GM21619 (cell line): Measurements from ENCODE around the gene CTCFL.

Experiments used
- ATAC-seq: cut with Tn5 transposase; IDR thresholded peaks from one replicate; pipeline ENCODE4 v1.9.1; 2021; ENCODE audit not compliant: unreplicated experiment

CTCFL gene

GRCh38 chr20:57560554-57561355 lies 35.8 kb upstream of the CTCFL start, which contains the start of gene PCK1:
PCK1 (plus strand) TSS chr20:57561110; CDS start chr20:57561412, 302 bp downstream.
- ATAC-seq, result no peak

DNA sequence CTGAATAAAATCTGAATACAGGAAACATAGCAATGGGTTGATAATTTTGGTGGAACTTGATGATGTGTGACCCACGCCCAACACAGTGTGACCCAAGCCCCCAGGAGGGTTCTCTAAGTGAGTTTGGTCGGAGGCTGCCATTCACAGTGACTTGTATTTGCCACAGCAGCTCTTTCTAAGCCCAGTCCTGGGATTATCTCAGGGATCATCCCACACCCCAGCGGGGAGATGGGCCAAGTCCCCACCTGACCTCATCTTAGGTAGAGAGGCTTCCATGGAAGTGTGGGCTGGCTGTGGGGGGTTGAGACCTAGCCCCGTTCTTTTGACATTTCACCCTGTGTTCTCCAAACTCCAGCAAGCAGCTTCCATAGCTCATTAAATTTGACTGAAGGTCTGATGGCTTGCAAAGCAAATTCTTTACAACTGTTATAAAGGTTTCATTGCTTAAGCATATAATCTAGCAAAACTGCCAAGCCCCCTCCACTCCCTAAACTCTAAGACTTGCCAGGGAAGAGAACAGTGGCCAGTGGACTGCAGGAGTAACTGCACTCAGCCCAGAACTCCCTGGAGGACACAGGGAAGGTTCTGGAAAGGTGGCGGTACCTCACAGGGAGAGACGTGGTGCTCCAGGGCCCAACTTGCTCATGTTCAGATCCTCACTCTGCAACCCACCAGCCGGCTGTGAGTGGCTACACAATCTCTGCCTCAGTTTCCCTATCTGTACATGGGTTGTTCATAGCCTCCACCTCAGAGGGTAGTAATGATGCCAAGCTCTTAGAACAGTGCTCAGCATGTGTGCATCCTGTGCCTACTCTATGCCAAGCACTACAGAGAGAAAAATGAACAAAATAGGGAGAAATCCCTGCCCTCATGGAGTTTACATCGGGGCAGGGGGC lies 35.0 kb upstream of the CTCFL start:
- no peak for ATAC-seq

DNA sequence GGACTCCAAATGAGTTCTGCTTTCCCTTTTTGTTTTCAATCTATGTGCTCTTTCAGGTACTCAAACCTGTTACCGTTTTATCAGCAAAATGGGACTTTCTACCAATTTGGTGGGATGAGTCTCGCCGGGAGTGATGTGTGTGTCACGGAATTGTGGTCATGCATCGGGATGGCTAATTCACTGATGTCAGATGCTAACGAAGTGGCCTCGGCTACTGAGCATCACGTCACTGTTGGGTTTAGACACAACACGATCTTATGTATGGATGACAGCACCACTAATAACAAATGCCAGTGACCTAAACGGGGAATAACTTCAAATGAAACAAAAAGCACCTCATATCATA lies 34.3 kb upstream of the CTCFL start:
- no peak for ATAC-seq

DNA sequence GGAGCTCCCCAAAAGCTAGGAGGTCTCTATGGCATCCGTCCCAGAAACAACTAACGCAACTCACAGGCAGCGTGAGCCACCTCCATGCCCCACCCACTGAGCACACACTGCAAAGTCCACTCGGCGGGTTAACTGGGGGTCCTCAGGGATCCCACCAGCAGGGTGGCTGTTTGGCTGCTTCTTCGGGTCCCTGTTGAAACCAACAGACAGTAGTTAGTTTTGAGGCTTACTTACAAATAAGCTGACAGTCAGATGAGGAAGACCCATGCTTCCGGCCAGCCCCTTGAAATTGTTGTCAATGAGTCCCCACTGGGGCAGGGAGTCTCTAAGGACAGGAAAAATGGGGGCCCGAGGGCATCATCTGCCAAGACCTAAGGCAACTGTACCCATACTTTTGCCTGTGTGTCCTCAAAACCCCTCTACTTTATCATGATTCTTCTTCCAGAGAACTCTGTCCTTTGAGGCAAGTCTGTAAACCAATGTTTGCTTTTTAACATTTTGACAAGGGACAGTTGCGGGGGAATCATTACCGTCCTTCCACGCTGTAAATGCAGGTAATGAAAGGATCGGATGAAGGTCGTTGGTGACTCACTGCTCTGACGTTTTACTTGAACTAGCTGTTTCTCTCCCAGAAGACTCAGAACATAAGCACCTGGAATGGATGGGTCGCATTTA lies 33.8 kb upstream of the CTCFL start:
- ATAC-seq, result no peak

DNA sequence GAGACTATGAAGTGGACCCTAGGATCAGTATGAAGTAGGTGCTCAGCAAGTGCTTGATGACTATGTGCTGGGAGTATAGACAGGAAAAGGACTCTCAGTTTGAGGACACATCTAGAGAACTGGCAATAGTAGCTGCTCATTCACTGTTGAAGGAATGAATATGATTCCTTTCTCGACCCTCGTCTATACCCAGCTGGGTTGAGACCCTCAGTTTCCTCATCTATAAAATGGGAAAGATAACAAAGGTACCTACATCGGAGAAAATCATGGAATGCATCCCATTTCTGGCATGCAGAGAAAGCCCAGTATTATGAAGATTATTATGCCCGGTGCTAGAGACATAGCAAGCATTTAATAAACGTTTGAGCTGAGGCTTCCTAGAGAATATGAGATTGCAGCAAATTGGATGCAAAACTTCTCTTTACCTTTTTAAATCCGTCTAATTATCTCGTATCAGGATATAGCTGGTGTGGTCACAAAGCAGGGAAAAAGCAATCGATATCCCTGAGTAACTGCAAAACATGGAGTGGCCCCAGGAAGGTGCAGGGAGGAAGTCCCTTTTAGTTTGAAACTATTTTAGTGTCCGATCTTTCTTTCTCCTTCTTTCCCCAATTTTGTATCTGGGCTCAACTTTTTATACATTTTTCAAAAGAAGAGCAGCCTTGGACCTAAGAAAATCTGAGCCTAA lies 33.1 kb upstream of the CTCFL start:
- ATAC-seq, result no peak

GRCh38 chr20:57556980-57557274 lies 32.0 kb upstream of the CTCFL start:
- no peak for ATAC-seq

GRCh38 chr20:57555457-57556184 lies 30.7 kb upstream of the CTCFL start:
- no peak for ATAC-seq

GRCh38 chr20:57553376-57554018 lies 28.6 kb upstream of the CTCFL start:
- ATAC-seq, result no peak

DNA sequence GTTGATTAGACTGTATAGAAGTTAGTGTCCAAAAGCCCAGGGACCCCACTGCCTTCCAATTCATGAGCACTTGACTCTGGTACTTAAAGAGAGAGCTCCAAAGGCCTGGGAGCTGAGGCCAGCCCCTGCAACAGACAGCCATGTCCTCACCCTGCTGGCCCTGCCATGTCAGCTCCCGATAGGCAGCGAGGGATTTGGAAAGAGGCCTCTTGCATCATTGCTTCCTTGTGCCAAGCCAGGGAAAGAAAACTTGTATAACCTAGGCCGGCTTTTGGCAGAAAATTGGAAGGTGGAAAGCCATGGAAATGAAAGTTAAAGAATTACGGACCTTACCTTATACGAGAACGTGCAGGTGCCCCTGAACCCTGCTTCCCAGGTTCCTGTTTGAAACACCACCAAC lies 27.5 kb upstream of the CTCFL start:
- ATAC-seq, result no peak

- no peak for ATAC-seq
Measured at GRCh38 chr20:57548177-57549058, 23.5 kb upstream of the CTCFL start.

DNA sequence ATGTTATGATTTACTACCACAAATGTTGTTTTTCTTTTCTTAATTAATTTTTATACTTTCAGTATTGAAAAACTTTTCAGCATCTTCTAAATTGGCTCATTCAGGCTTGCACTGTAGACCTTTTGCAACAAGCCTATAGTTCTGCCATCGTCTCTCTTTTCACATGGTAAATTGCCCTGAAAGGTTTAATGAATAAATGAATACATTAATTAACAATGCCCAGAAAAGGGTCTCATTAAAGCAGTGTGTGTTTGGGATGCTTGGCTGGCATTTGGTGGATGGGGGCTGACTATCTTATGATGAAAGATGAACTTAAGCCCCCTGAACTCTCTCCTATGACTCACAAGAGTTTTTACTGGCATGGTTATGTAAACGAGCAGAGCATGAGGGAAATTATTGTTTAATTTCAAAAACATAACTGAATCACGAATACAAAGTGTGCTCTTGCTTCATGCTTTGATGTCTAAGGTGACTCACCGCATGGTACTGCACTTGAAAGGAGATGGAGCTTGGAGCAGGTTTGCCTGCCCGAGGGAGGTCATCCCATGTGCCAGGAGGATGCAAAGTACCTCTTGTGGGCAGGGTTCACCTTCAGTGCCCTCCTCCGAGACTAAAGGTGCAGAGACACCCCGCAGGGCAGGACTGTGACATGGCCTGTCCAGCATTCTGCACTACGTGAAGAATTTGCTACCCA lies 22.2 kb upstream of the CTCFL start:
- ATAC-seq, result no peak

GRCh38 chr20:57545927-57546662 lies 21.2 kb upstream of the CTCFL start:
- ATAC-seq, result no peak

DNA sequence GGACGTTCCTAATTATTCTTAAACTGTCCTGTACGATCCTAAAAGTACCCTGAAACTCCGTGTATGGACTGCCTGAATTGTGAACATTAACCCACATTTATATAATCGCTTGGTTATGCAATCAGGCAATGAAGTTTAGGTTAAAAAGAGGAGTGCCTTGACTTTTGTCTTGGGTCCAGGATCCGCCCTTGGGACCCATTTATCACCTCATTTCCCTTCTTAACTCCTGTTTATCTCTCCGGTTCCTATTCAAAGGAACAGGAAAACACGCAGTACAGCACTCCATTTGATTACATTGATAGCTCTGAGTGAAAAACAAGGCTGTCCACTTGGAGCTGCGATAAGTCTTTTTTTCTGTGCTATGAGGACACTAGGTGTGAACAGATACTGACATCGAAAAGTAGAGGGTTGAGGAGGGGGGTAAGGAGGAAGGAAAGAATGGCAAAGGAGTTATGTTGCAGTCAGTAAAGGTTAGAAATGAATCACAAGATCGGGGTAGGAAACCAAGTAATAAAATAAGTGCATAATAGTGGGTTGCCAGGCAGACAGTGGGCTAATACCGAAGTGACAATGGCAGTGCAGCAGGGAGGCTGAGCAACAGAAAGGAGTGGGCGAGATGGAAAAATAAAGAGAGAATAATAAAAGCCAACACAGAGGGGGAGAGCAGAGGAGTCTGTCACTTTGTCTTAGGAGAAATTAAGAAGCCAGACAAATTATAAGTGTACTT lies 20.1 kb upstream of the CTCFL start:
- ATAC-seq, result no peak

DNA sequence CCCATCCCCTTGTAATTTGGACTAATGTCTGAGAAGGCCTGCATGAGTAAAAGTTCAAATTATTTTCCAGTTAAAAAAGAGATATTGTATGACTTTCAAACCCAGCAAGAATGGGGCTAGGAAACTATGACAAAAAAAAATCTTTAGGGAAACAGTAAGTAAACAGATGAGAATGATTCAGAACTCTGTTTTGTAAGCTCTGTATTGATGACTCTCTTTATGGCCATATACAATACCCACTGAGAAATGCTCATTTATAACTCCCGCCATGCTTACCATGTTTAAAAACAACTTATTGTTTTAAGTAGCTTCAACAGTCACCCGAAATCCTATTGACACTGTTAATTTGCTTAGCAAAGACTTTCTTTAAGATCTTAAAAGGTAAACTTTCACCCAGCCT lies 18.8 kb upstream of the CTCFL start:
- ATAC-seq, result no peak

DNA sequence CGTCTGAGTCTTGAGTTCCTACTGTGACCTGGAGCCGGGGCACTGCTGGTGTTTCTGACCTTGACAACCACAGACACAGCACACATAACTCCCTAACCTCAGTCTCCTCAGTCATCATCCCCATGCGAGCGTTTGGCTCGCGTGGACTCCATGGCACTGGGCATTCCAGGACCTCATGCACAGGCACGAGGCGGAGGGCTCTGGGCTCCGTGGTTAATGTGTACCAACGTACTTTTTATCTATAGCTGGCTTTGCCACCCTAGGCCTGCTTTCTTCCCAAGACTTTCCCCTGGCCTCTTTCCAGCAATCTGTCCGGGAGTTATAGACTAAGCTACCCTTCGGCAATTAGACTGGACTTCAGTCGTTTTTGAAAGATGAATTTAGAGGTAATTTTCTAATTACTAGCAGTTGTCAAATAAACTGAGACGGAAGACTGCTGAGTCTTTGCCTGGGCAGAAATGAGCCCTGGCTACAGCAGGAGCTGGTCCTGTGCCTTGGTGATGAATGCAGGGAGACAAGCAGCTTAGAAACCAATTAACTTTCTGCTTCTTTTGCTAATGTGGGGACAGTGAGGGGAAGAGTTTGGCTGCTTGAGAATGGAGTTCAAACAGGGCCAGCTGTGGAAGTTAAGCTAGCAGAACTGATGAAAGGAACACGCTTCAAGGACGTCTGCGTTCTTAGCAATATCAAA lies 16.1 kb upstream of the CTCFL start:
- no peak for ATAC-seq

GRCh38 chr20:57539889-57540288 lies 14.9 kb upstream of the CTCFL start:
- ATAC-seq, result no peak

- ATAC-seq, result no peak
Measured at GRCh38 chr20:57537822-57538221, 12.9 kb upstream of the CTCFL start.
